ENCODE measurements around the gene LRMDA.

The LRMDA gene

GRCh38 chr10:76031099-76031498 lies 599.7 kb downstream of the LRMDA start (continued):
- TF ChIP-seq ZBTB26 (tag by site-specific recombination; optimal IDR thresholded peaks at IDR 0.05), result no peak
- TF ChIP-seq ZNF133 (tag by site-specific recombination; IDR thresholded peaks at IDR 0.05), result no peak
- TF ChIP-seq REST (tag by site-specific recombination; IDR thresholded peaks at IDR 0.05), result no peak
- TF ChIP-seq ZXDB (tag by site-specific recombination; IDR thresholded peaks at IDR 0.05), result no peak
- TF ChIP-seq ZNF391 (tag by site-specific recombination; IDR thresholded peaks at IDR 0.05; ENCODE audit: borderline replicate concordance, low read depth), result no peak

GRCh38 chr10:76031769-76032699 lies 600.6 kb downstream of the LRMDA start:
- Histone ChIP-seq H3K4me3 (ENCODE audit: low read depth, low read length) (no peak overlapping the region), H3K36me3 (ENCODE audit: control insufficient read depth in 2 of 2, insufficient read depth in 1 of 2, low read length in 2 of 2) (no peaks in the 10 kb centered on the region), H3K4me1 (ENCODE audit: control insufficient read depth, insufficient read depth, low read length) (peaks cover 14% of the 10 kb centered on the region), H3K9me3 (ENCODE audit: control insufficient read depth, insufficient read depth, low read depth, low read length) (no peaks in the 10 kb centered on the region), H3K27ac (ENCODE audit: extremely low read depth, low read depth, low read length) (no peak overlapping the region)
- CTCF ChIA-PET, result no interaction called here
- POLR2A ChIA-PET, result no interaction called here
- TF ChIP-seq ZNF433 (tag by site-specific recombination; IDR thresholded peaks at IDR 0.05; ENCODE audit: low read depth), result no peak
- TF ChIP-seq ZBTB48 (tag by site-specific recombination; IDR thresholded peaks at IDR 0.05), result no peak
- TF ChIP-seq IKZF3 (tag by site-specific recombination; IDR thresholded peaks at IDR 0.05), result 0 out of 2 replicates have a peak, but pooled peaks have one; percentile 12
- TF ChIP-seq ZNF341 (tag by site-specific recombination; IDR thresholded peaks at IDR 0.05; ENCODE audit: low read depth), result peak; percentile 67
- TF ChIP-seq ZNF362 (tag by site-specific recombination; IDR thresholded peaks at IDR 0.05), result no peak
- no peak for TF ChIP-seq ZNF843 (tag by site-specific recombination; IDR thresholded peaks at IDR 0.05)
- TF ChIP-seq ZNF223 (tag by site-specific recombination; IDR thresholded peaks at IDR 0.05), result no peak
- TF ChIP-seq ELK4 (IDR thresholded peaks at IDR 0.05; ENCODE audit: borderline replicate concordance, low read depth, low read length), result no peak

GRCh38 chr10:76032700-76033039 lies 601.2 kb downstream of the LRMDA start:
- no peak for TF ChIP-seq ZBTB8A (tag by site-specific recombination; IDR thresholded peaks at IDR 0.05)
- no peak for TF ChIP-seq ZNF76 (tag by site-specific recombination; IDR thresholded peaks at IDR 0.05; ENCODE audit: borderline replicate concordance, low read depth)
- TF ChIP-seq ZBTB21 (tag by site-specific recombination; IDR thresholded peaks at IDR 0.05), result no peak
- no peak for TF ChIP-seq ZNF426 (tag by site-specific recombination; IDR thresholded peaks at IDR 0.05)
- TF ChIP-seq ZBTB1 (tag by site-specific recombination; IDR thresholded peaks at IDR 0.05), result no peak
- TF ChIP-seq ZNF394 (tag by site-specific recombination; IDR thresholded peaks at IDR 0.05; ENCODE audit: borderline replicate concordance), result no peak
- TF ChIP-seq FEZF1 (tag by site-specific recombination; IDR thresholded peaks at IDR 0.05), result no peak
- no peak for TF ChIP-seq ZNF140 (tag by site-specific recombination; IDR thresholded peaks at IDR 0.05)
- TF ChIP-seq SALL2 (tag by site-specific recombination; IDR thresholded peaks at IDR 0.05; ENCODE audit: borderline replicate concordance), result no peak
- peaks cover 14% of the 10 kb centered on the region for H3K4me1 ChIP-seq (ENCODE audit: control insufficient read depth, insufficient read depth, low read length)
- POLR2A ChIA-PET, result no interaction called here

More at GRCh38 chr10:76032700-76033039, 601.2 kb downstream of the LRMDA start:
- Histone ChIP-seq H3K36me3 (ENCODE audit: control insufficient read depth in 2 of 2, insufficient read depth in 1 of 2, low read length in 2 of 2) (no peaks in the 10 kb centered on the region), H3K27ac (ENCODE audit: extremely low read depth, low read depth, low read length) (no peak overlapping the region), H3K4me3 (ENCODE audit: low read depth, low read length) (no peak overlapping the region), H3K9me3 (ENCODE audit: control insufficient read depth, insufficient read depth, low read depth, low read length) (no peaks in the 10 kb centered on the region)
- CTCF ChIA-PET, result no interaction called here
